Endothelial cell of umbilical vein (primary cell): ENCODE measurements around the gene BEND3. TPM values are rescaled to one million over a fixed set of nuclear protein-coding genes. Genes with fewer than 3 reads are reported as not detected.

Source experiments
- BruUV-seq: library from RNA; stranded (reverse); fragments of 400-500 nt; replicated peaks from 2 replicates; lab custom pipeline; 2021; lab: Mats Ljungman, UMichigan
- CTCF ChIA-PET: fragments of 300-600, 350-600 bp; sonication (Branson Sonifier 250); formaldehyde crosslinking; loops from one replicate; lab custom pipeline; 2021; ENCODE audit warnings: antibody characterized with exemption, inconsistent platforms; lab: Charles Lee
- POLR2A ChIA-PET: fragments of 300-600, 350-600 bp; sonication (Branson Sonifier 250); formaldehyde crosslinking; loops from one replicate; lab custom pipeline; 2021; ENCODE audit warnings: antibody characterized with exemption, inconsistent platforms; lab: Charles Lee
- DNase-seq: peaks from one replicate; pipeline ENCODE4 v3.0.0-alpha.2; 2011; ENCODE audit warnings: low read depth, low spot score
- FAIRE-seq: peaks from 2 replicates; lab custom pipeline; 2011; peaks lifted over from hg19 to GRCh38; lab: Jason Lieb, UNC
- H2AFZ ChIP-seq: 2 replicates; pipeline ENCODE4 v1.6.0; 2012; ENCODE audit warnings: low read depth, low read length, control low read depth, inconsistent platforms
- H3K27ac ChIP-seq: 2 replicates; pipeline ENCODE4 v1.5.1; 2011; ENCODE audit warnings: low read depth, mild to moderate bottlenecking, control low read depth, low read length, moderate library complexity; ENCODE audit not compliant: insufficient read depth
- H3K27me3 ChIP-seq, 2 experiments: 2 replicates each; pipeline versions ENCODE4 v1.6.0 to v1.6.1; 2011; ENCODE audit warnings: low read length in 2 of 2, mixed read lengths in 1 of 2; ENCODE audit not compliant: control insufficient read depth in 2 of 2, insufficient read depth in 2 of 2
- H3K36me3 ChIP-seq, 2 experiments: 2 replicates in 1 of 2; 3 replicates in 1 of 2; pipeline ENCODE4 v1.5.1; 2011; ENCODE audit warnings: low read length in 2 of 2, mild to moderate bottlenecking in 1 of 2, moderate library complexity in 1 of 2; ENCODE audit not compliant: control insufficient read depth in 2 of 2, insufficient read depth in 2 of 2; ENCODE audit errors: extremely low read depth in 1 of 2
- H3K4me1 ChIP-seq: 3 replicates; pipeline ENCODE4 v1.5.1; 2011; ENCODE audit warnings: mild to moderate bottlenecking, low read length; ENCODE audit not compliant: control insufficient read depth, insufficient read depth; ENCODE audit errors: extremely low read depth
- H3K4me2 ChIP-seq: 2 replicates; pipeline ENCODE4 v1.6.1; 2011; ENCODE audit warnings: low read length, control low read depth, mixed read lengths; ENCODE audit not compliant: insufficient read depth
- H3K4me3 ChIP-seq, 3 experiments: fragments of 200-600 bp in 1 of 3; sonication (generic), shearing (Covaris generic) in 1 of 3; replicated peaks in 1 of 3; 2 replicates each; pipeline ENCODE4 v1.5.1; 2011 to 2016; ENCODE audit warnings: control low read depth in 3 of 3, low read length in 3 of 3, mild to moderate bottlenecking in 2 of 3, inconsistent platforms in 1 of 3, low read depth in 1 of 3, moderate library complexity in 1 of 3; ENCODE audit not compliant: insufficient read depth in 1 of 3
- H3K79me2 ChIP-seq: 2 replicates; pipeline ENCODE4 v1.6.0; 2012; ENCODE audit warnings: low read length, inconsistent platforms; ENCODE audit not compliant: control insufficient read depth, insufficient read depth
- H3K9ac ChIP-seq: replicated peaks from 2 replicates; pipeline ENCODE3; 2011; ENCODE audit warnings: low read length, control low read depth; ENCODE audit not compliant: insufficient read depth; ENCODE audit errors: extremely low read depth
- H3K9me1 ChIP-seq: replicated peaks from 3 replicates; pipeline ENCODE4 v1.6.0; 2011; ENCODE audit warnings: mild to moderate bottlenecking, low read length; ENCODE audit not compliant: control insufficient read depth, insufficient read depth; ENCODE audit errors: extremely low read depth
- H3K9me3 ChIP-seq: replicated peaks from 2 replicates; pipeline ENCODE4 v1.5.1; 2012; ENCODE audit warnings: low read length, inconsistent platforms; ENCODE audit not compliant: control insufficient read depth, insufficient read depth
- H4K20me1 ChIP-seq: replicated peaks from 2 replicates; pipeline ENCODE3; 2011; ENCODE audit warnings: mild to moderate bottlenecking, low read length; ENCODE audit not compliant: control insufficient read depth, insufficient read depth; ENCODE audit errors: extremely low read depth
- EZH2 ChIP-seq: IDR thresholded peaks from 2 replicates; pipeline ENCODE4 v1.6.1; 2012; ENCODE audit warnings: borderline replicate concordance, low read depth, mild to moderate bottlenecking, moderate library complexity, low read length, inconsistent platforms; ENCODE audit not compliant: severe bottlenecking
- FOS ChIP-seq: IDR thresholded peaks from 2 replicates; pipeline ENCODE4 v1.6.1; 2011; ENCODE audit warnings: mild to moderate bottlenecking, low read length, moderate library complexity, borderline replicate concordance; ENCODE audit not compliant: insufficient read depth
- GATA2 ChIP-seq: IDR thresholded peaks from 2 replicates; pipeline ENCODE4 v1.7.0; 2011; ENCODE audit warnings: low read depth, mild to moderate bottlenecking, moderate library complexity, mixed read lengths, low read length; ENCODE audit not compliant: insufficient read length, insufficient read depth
- JUN ChIP-seq: IDR thresholded peaks from 2 replicates; pipeline ENCODE4 v1.6.1; 2011; ENCODE audit warnings: borderline replicate concordance, low read depth; ENCODE audit not compliant: insufficient read length, insufficient read depth
- MAX ChIP-seq: IDR thresholded peaks from 2 replicates; pipeline ENCODE4 v1.6.1; 2011; ENCODE audit not compliant: insufficient read depth, insufficient read length
- POLR2A ChIP-seq: IDR thresholded peaks from 2 replicates; pipeline ENCODE4 v1.6.1; 2012; ENCODE audit warnings: low read depth, mild to moderate bottlenecking, control low read depth, low read length
- POLR2AphosphoS5 ChIP-seq: IDR thresholded peaks from 2 replicates; pipeline ENCODE4 v1.6.1; 2012; ENCODE audit warnings: low read depth, mild to moderate bottlenecking, control low read depth, low read length, moderate library complexity; ENCODE audit not compliant: insufficient read depth
- dilution Hi-C: fragments of 300-500 bp; cut with MboI; formaldehyde crosslinking; loops from one replicate; pipeline ENCODE4 v1.15.0; 2019; ENCODE audit warnings: low sequenced_read_pairs; ENCODE audit not compliant: extremely low pct_ligation_motif_present
- intact Hi-C: fragments of 100-400 bp; cut with micrococcal nuclease; formaldehyde crosslinking; loops from one replicate; pipeline ENCODE4 v1.10.0; 2022
- polyA plus RNA-seq, 4 experiments: library from polyadenylated mRNA; depleted of rRNA in 3 of 4; stranded (reverse) in 3 of 4; unstranded in 1 of 4; fragments of >200 nt; gene quantifications; 2 replicates each; pipeline versions ENCODE4 v1.2.1 to v1.2.3, GENCODE V29; 2011 to 2012; ENCODE audit warnings: missing spikeins in 1 of 4
- total RNA-seq: library from RNA; stranded (reverse); gene quantifications from 2 replicates; pipeline ENCODE4 v1.2.3, GENCODE V29; 2021

The BEND3 gene
- total and polyA plus RNA-seq, 2 donors (not counting 3 experiments of a cell fraction or from before 2014, with no cell fraction given), result 1.6 to 4.8 TPM

GRCh38 chr6:107154131-107154800 is 39.0 kb upstream of the BEND3 start:
- H3K9me3 ChIP-seq, result no peaks in the 10 kb centered on the region
- TF ChIP-seq MAX, result no peak
- no peak for TF ChIP-seq FOS
- no peak for TF ChIP-seq POLR2A
- TF ChIP-seq GATA2, result no peak
- TF ChIP-seq EZH2, result no peak
- no peak for TF ChIP-seq JUN
- TF ChIP-seq POLR2AphosphoS5, result no peak
- no peak overlapping the region for H3K27ac ChIP-seq
- DNase-seq (no peak), FAIRE-seq (no peak)
- dilution Hi-C loops (no loop called here), intact Hi-C loops (no loop called here)
- no peaks in the 10 kb centered on the region for H4K20me1 ChIP-seq
- H3K9ac ChIP-seq, result no peak overlapping the region
- no peak overlapping the region for H2AFZ ChIP-seq
- no peak overlapping the region for H3K4me2 ChIP-seq
- H3K9me1 ChIP-seq, result no peaks in the 10 kb centered on the region
- BruUV-seq, result no TSS peak
- CTCF ChIA-PET, result no interaction called here
- H3K27me3 ChIP-seq, result no peaks in the 10 kb centered on the region
- H3K4me3 ChIP-seq, result no peak overlapping the region
- POLR2A ChIA-PET, result no interaction called here
- no peaks in the 10 kb centered on the region for H3K4me1 ChIP-seq
- H3K79me2 ChIP-seq, result no peaks in the 10 kb centered on the region
- H3K36me3 ChIP-seq, result no peaks in the 10 kb centered on the region
